ENCODE results near the gene CNTN4.

GRCh38 chr3:2317521-2317920, 218.9 kb downstream of the CNTN4 start:
- TF ChIP-seq ZNF274 (IDR thresholded peaks at IDR 0.05; ENCODE audit: low read depth, low read length) (no peak), YY1 (IDR thresholded peaks at IDR 0.05; ENCODE audit: insufficient read depth, insufficient read length) (no peak), SUZ12 (IDR thresholded peaks at IDR 0.05; ENCODE audit: extremely low read depth, insufficient read depth, insufficient read length) (no peak)
